SK-N-SH (cell line): Measurements from ENCODE around the gene MYPN.

Experiments used
- FOXJ3 ChIP-seq: sonication (generic); formaldehyde crosslinking; IDR thresholded peaks from 2 replicates; pipeline ENCODE4 v1.5.1; 2020; ENCODE audit warnings: mild to moderate bottlenecking, missing genetic modification reagents
- MXI1 ChIP-seq: IDR thresholded peaks from 2 replicates; pipeline ENCODE4 v1.6.1; 2012; ENCODE audit warnings: mild to moderate bottlenecking, low read depth, low read length, improper control_type of control experiment
- RAD21 ChIP-seq: IDR thresholded peaks from 2 replicates; pipeline ENCODE4 v1.6.1; 2012; ENCODE audit warnings: mild to moderate bottlenecking, low read length
- TF ChIP-seq, protein P1 (sequence below): fragments of 200-600 bp; sonication (generic); IDR thresholded peaks from 2 replicates; pipeline ENCODE4 v1.6.1; 2017; ENCODE audit warnings: antibody characterized with exemption, mild to moderate bottlenecking, moderate library complexity

DNA sequence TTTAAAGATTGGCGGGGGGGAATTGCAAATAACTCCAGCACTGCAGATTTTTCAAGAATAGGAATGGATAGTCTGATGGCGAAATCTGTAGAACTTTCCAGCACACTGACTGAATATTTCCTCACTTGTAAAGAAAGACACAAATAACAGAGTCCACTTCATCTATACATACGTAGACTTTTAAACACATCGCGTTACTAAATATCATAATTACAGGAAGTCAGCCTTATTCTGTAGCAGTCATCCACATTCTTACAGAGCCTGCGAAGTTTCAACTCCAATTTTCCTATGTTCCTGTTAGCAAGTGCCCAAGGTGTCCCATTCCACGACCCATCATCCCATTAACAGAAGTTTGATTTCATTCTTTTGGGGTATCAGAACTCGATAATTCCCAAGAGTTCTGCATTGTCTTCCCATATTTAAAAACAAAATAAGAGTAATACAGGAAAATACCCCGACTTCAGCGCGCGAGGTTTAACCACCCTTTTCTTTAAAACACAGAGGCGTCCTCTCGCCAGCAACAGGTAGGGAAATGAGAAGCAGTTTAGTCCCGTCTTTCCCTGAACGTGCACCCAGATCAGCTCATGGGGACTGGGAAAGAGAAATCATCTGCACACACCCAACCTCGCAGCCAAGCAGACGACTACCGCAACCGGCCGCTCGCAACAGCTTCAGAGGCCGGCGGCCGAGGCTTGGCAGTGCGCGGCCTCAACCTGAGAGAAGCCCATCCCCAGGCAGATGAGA lies 35.1 kb upstream of the MYPN start:
- TF ChIP-seq, protein P1, sequence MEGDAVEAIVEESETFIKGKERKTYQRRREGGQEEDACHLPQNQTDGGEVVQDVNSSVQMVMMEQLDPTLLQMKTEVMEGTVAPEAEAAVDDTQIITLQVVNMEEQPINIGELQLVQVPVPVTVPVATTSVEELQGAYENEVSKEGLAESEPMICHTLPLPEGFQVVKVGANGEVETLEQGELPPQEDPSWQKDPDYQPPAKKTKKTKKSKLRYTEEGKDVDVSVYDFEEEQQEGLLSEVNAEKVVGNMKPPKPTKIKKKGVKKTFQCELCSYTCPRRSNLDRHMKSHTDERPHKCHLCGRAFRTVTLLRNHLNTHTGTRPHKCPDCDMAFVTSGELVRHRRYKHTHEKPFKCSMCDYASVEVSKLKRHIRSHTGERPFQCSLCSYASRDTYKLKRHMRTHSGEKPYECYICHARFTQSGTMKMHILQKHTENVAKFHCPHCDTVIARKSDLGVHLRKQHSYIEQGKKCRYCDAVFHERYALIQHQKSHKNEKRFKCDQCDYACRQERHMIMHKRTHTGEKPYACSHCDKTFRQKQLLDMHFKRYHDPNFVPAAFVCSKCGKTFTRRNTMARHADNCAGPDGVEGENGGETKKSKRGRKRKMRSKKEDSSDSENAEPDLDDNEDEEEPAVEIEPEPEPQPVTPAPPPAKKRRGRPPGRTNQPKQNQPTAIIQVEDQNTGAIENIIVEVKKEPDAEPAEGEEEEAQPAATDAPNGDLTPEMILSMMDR = no peak
- TF ChIP-seq MXI1 (no peak), FOXJ3 (no peak), RAD21 (no peak)
